SU-DHL-6 (cell line): ENCODE data around the gene MCTP1.

Source experiments
- H2AFZ ChIP-seq: fragments of 200-600 bp; sonication (generic); 2 replicates; pipeline ENCODE4 v1.6.1; 2014; ENCODE audit warnings: low read depth, mild to moderate bottlenecking, moderate library complexity, mixed read lengths, antibody characterized with exemption, low read length; ENCODE audit not compliant: severe bottlenecking
- H3F3A ChIP-seq: fragments of 200-600 bp; shearing (Covaris generic); 2 replicates; pipeline ENCODE4 v1.6.0; 2016; ENCODE audit warnings: antibody characterized with exemption, mild to moderate bottlenecking; ENCODE audit not compliant: insufficient read depth
- H3K27ac ChIP-seq: fragments of 200-600 bp; sonication (generic); 2 replicates; pipeline ENCODE4 v1.5.1; 2016; ENCODE audit warnings: low read depth, mild to moderate bottlenecking, low read length, moderate library complexity, mixed read lengths
- H3K27me3 ChIP-seq: fragments of 200-600 bp; sonication (generic), shearing (Covaris generic); 2 replicates; pipeline ENCODE4 v1.6.0; 2014; ENCODE audit warnings: mild to moderate bottlenecking, low read length
- H3K36me3 ChIP-seq: fragments of 200-600 bp; sonication (generic); 2 replicates; pipeline ENCODE4 v1.6.1; 2014; ENCODE audit warnings: mild to moderate bottlenecking, low read length, mixed read lengths
- H3K4me2 ChIP-seq: fragments of 300-600, 200-600 bp; shearing (Covaris generic), sonication (generic); 2 replicates; pipeline ENCODE4 v1.6.0; 2014; ENCODE audit warnings: low read length, low read depth, mild to moderate bottlenecking; ENCODE audit not compliant: poor library complexity, severe bottlenecking
- H3K4me3 ChIP-seq: fragments of 200-600 bp; sonication (generic); 2 replicates; pipeline ENCODE4 v1.5.1; 2014; ENCODE audit warnings: antibody characterized with exemption, low read length, mild to moderate bottlenecking, mixed read lengths; ENCODE audit not compliant: insufficient read depth, poor library complexity, severe bottlenecking
- H3K79me2 ChIP-seq: fragments of 200-600 bp; sonication (generic); 2 replicates; pipeline ENCODE4 v1.6.1; 2014; ENCODE audit warnings: mild to moderate bottlenecking, low read length, moderate library complexity; ENCODE audit not compliant: insufficient read depth
- H3K9ac ChIP-seq: fragments of 200-600 bp; sonication (generic); 2 replicates; pipeline ENCODE4 v1.7.0; 2014; ENCODE audit warnings: mild to moderate bottlenecking, low read length
- H3K9me2 ChIP-seq: fragments of 200-600 bp; sonication (generic); replicated peaks from 2 replicates; pipeline ENCODE4 v1.6.1; 2014; ENCODE audit warnings: low read length; ENCODE audit not compliant: insufficient read depth
- H3K9me3 ChIP-seq: fragments of 200-600 bp; sonication (generic); 2 replicates; pipeline ENCODE4 v1.6.1; 2014; ENCODE audit warnings: low read length, mixed read lengths; ENCODE audit not compliant: insufficient read depth
- H4K20me1 ChIP-seq: fragments of 200-600 bp; sonication (generic); 2 replicates; pipeline ENCODE4 v1.6.1; 2014; ENCODE audit warnings: low read depth, mild to moderate bottlenecking, antibody characterized with exemption, low read length, moderate library complexity, mixed read lengths
- EZH2phosphoT487 ChIP-seq: fragments of 200-600 bp; sonication (generic), shearing (Covaris generic); conservative IDR thresholded peaks from 2 replicates; pipeline ENCODE4 v1.6.1; 2018; ENCODE audit warnings: mild to moderate bottlenecking, antibody characterized with exemption, low read length, moderate library complexity, mixed read lengths
- TF ChIP-seq, protein P1 (sequence below): fragments of 200-600 bp; sonication (generic); IDR thresholded peaks from one replicate; pipeline ENCODE4 v1.5.1; 2017; ENCODE audit warnings: antibody characterized with exemption, mild to moderate bottlenecking, low read length, moderate library complexity; ENCODE audit not compliant: insufficient read depth, poor library complexity, severe bottlenecking

MCTP1 gene

DNA sequence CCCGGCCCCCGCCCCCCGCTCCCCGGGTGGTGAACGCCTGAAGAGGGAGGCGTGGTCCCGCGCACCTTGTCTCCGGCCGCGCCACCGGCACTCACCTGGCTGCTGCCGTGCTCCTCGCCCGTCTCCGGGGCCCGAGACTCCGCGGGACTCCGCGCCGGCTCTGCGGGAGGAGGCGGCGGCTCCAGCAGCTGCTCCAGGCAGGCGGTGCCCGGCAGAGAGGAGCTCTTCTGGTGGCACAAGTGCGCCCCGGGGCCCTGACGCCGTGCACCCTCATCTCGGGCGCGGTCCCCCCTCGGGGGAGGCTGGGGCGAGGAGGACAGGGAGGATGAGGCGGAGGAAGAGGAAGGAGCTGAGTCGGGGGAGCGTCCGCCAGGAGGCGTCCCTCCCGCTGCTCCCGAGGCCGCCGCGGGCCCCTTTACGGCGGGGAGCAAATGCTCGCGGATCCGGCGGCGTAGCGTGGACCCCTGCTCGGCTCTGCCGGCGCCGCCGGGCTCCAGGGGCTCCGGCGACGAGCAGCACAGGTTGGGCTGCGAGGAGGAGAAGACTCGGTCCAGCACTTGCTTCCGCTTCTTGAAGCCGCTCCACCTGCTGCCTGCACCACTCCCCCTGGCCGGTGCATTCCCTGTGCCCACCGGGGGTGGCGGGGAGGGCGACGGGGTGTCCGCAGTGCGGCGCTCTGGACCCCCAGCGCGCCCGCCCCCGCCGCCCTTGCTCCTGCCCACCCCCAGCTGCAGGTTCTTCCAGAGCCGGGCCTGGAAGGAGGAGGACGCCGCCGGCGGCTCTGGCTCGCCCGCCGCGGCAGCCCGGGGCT lies 928 bp downstream of the MCTP1 start:
- H3K9me3 ChIP-seq: no peaks in the 10 kb centered on the region
- H3K79me2 ChIP-seq: no peaks in the 10 kb centered on the region
- H3K9me2 ChIP-seq: no peaks in the 10 kb centered on the region
- no peaks in the 10 kb centered on the region for H4K20me1 ChIP-seq
- TF ChIP-seq, protein P1, sequence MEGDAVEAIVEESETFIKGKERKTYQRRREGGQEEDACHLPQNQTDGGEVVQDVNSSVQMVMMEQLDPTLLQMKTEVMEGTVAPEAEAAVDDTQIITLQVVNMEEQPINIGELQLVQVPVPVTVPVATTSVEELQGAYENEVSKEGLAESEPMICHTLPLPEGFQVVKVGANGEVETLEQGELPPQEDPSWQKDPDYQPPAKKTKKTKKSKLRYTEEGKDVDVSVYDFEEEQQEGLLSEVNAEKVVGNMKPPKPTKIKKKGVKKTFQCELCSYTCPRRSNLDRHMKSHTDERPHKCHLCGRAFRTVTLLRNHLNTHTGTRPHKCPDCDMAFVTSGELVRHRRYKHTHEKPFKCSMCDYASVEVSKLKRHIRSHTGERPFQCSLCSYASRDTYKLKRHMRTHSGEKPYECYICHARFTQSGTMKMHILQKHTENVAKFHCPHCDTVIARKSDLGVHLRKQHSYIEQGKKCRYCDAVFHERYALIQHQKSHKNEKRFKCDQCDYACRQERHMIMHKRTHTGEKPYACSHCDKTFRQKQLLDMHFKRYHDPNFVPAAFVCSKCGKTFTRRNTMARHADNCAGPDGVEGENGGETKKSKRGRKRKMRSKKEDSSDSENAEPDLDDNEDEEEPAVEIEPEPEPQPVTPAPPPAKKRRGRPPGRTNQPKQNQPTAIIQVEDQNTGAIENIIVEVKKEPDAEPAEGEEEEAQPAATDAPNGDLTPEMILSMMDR: no peak
- TF ChIP-seq EZH2phosphoT487: no peak
- H3F3A ChIP-seq: no peaks in the 10 kb centered on the region
- H3K9ac ChIP-seq: no peak overlapping the region
- H3K27ac ChIP-seq: no peak overlapping the region
- H3K4me3 ChIP-seq: peak overlapping the region; percentile 10
- H3K4me2 ChIP-seq: peak overlapping the region; percentile 20
- no peak overlapping the region for H2AFZ ChIP-seq
- H3K27me3 ChIP-seq: no peaks in the 10 kb centered on the region
- no peaks in the 10 kb centered on the region for H3K36me3 ChIP-seq

DNA sequence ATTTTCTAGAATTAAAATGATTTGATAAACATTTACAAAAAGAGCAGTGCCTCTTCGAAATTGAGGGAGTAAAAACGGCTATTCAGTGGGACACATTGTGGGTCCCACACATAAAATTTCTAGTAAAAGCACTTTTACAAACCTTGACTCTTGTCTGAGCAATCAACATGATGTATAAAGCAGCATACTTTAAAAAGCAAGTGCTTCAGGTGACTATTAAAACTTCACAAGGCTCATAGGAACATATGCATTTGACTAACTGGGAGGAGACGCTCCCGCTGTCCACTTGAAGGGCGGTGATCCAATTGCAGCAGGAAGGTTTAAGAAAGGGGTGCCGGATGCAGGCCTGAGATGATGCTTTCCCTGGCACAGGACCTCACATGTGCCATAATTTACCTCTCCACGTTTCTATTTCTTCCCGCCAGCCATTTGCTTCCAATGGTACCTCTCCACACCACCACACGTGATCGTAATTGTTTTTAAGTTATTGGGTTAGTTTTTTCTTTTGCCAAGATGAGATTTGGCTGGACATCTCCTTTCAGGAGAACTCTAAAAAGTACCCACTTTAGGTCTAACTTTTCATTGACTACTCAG lies 1.8 kb downstream of the MCTP1 start:
- H3F3A ChIP-seq: no peaks in the 10 kb centered on the region
- H3K9ac ChIP-seq: no peak overlapping the region
- no peak overlapping the region for H2AFZ ChIP-seq
- no peak overlapping the region for H3K4me3 ChIP-seq
- no peaks in the 10 kb centered on the region for H3K9me3 ChIP-seq
- H3K79me2 ChIP-seq: no peaks in the 10 kb centered on the region
- H4K20me1 ChIP-seq: no peaks in the 10 kb centered on the region
- TF ChIP-seq, protein P1: no peak
- TF ChIP-seq EZH2phosphoT487: no peak
- H3K4me2 ChIP-seq: no peak overlapping the region
- H3K27ac ChIP-seq: no peak overlapping the region
- H3K36me3 ChIP-seq: no peaks in the 10 kb centered on the region
- H3K27me3 ChIP-seq: no peaks in the 10 kb centered on the region
- H3K9me2 ChIP-seq: no peaks in the 10 kb centered on the region

DNA sequence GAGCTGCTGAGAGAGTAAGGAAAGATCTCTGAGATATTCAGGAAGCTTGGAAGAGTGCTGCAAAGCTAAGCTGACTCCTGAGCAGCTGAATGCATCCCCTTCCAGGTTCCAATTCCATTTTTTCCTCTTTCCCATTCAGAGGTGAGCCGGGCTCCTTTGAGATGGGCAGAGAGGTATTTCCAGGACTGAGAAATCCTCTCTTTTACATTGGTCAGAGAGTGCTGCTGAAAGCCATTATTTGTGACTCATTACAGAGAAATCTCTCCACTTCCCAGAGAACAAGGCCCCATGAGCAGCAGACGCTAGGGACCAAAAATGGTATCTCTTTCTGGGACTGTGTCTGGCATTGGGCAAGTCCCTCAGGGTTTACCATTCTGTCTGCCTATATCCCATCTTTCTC lies 3.7 kb downstream of the MCTP1 start:
- Histone ChIP-seq H3F3A (no peaks in the 10 kb centered on the region), H3K36me3 (no peaks in the 10 kb centered on the region), H2AFZ (no peak overlapping the region), H3K9ac (no peak overlapping the region), H3K27me3 (no peaks in the 10 kb centered on the region), H3K27ac (no peak overlapping the region), H3K4me2 (no peak overlapping the region), H4K20me1 (no peaks in the 10 kb centered on the region), H3K79me2 (no peaks in the 10 kb centered on the region), H3K9me3 (no peaks in the 10 kb centered on the region), H3K9me2 (no peaks in the 10 kb centered on the region), H3K4me3 (no peak overlapping the region)
- TF ChIP-seq, protein P1: no peak
- no peak for TF ChIP-seq EZH2phosphoT487
